NOMO-1 (cell line): ENCODE data around the gene ST7L.

Source experiments
- DNase-seq, 2 experiments: peaks; one replicate each; lab custom pipeline; 2025; ENCODE audit not compliant: unreplicated experiment in 2 of 2; lab: John Stamatoyannopoulos, UW

ST7L gene

GRCh38 chr1:112517646-112518045 is 101.3 kb downstream of the ST7L start:
- DNase-seq = no peak

GRCh38 chr1:112517231-112517630 is 101.7 kb downstream of the ST7L start:
- no peak for DNase-seq

- no peak for DNase-seq
These were observed 102.8 kb downstream of the ST7L start for GRCh38 chr1:112516141-112516540.

- no peak for DNase-seq
These were observed 103.5 kb downstream of the ST7L start for GRCh38 chr1:112515311-112516009.

GRCh38 chr1:112514901-112515300 is 104.0 kb downstream of the ST7L start:
- DNase-seq = no peak

GRCh38 chr1:112513112-112513870 is 105.7 kb downstream of the ST7L start:
- no peak for DNase-seq

GRCh38 chr1:112511897-112512296 is 107.0 kb downstream of the ST7L start:
- no peak for DNase-seq

GRCh38 chr1:112510340-112510739 is 108.6 kb downstream of the ST7L start:
- no peak for DNase-seq

- DNase-seq = no peak
These were observed 109.2 kb downstream of the ST7L start for GRCh38 chr1:112509660-112510178.

- DNase-seq = peak in 1 of 2 experiments; percentile 5
These were observed 109.8 kb downstream of the ST7L start for GRCh38 chr1:112509005-112509659.

GRCh38 chr1:112508278-112509004 is 110.5 kb downstream of the ST7L start, which contains the start of gene WNT2B:
TSS of gene WNT2B (plus strand) at chr1:112508965. CDS start at chr1:112509263, 298 bp downstream.
- DNase-seq = peak in 1 of 2 experiments; percentile 25

- DNase-seq = no peak
These were observed 111.0 kb downstream of the ST7L start for GRCh38 chr1:112507921-112508277.

- no peak for DNase-seq
These were observed 111.6 kb downstream of the ST7L start for GRCh38 chr1:112507336-112507735.

- no peak for DNase-seq
These were observed 112.2 kb downstream of the ST7L start for GRCh38 chr1:112506731-112507130.

GRCh38 chr1:112506306-112506705 is 112.6 kb downstream of the ST7L start:
- no peak for DNase-seq

- no peak for DNase-seq
These were observed 113.1 kb downstream of the ST7L start for GRCh38 chr1:112505878-112506277.

GRCh38 chr1:112505400-112505785 is 113.5 kb downstream of the ST7L start:
- DNase-seq = no peak

GRCh38 chr1:112504661-112505399 is 114.1 kb downstream of the ST7L start:
- DNase-seq = no peak

GRCh38 chr1:112504001-112504660 is 114.8 kb downstream of the ST7L start:
- DNase-seq = no peak

- no peak for DNase-seq
These were observed 116.1 kb downstream of the ST7L start for GRCh38 chr1:112502826-112503225.
